Activated CD4-positive, alpha-beta T cell treated with anti-CD3 and anti-CD28 coated beads, Interleukin-2, amount 10 ng/mL, durations not matched to agents 24 days and 14 days (primary cell): Measurements from ENCODE around the gene APH1A. TPM values are rescaled to one million over a fixed set of nuclear protein-coding genes. Genes with fewer than 3 reads are reported as not detected.
A peak's percentile ranks its signal among the peaks of the same experiment; 100 is the strongest.
"Not testable (repeated sequence)": the region's sequence is repeated elsewhere in the genome, so short reads cannot be mapped to it uniquely, and the experiment has no call there.

Source experiments
- DNase-seq: peaks from one replicate; pipeline ENCODE4 v3.0.0; 2022
- H3K27ac Mint-ChIP-seq: one replicate; pipeline ENCODE4 v1.8.0; 2022; ENCODE audit warnings: mild to moderate bottlenecking, mixed read lengths
- H3K27me3 Mint-ChIP-seq: one replicate; pipeline ENCODE4 v1.8.0; 2022; ENCODE audit warnings: mixed read lengths
- H3K36me3 Mint-ChIP-seq: one replicate; pipeline ENCODE4 v1.8.0; 2022; ENCODE audit warnings: low read depth, mild to moderate bottlenecking, mixed read lengths
- H3K4me1 Mint-ChIP-seq: one replicate; pipeline ENCODE4 v1.8.0; 2021; ENCODE audit warnings: mixed read lengths
- H3K4me3 Mint-ChIP-seq: one replicate; pipeline ENCODE4 v1.8.0; 2022; ENCODE audit warnings: mild to moderate bottlenecking, moderate library complexity, mixed read lengths
- H3K9me3 Mint-ChIP-seq: one replicate; pipeline ENCODE4 v1.8.0; 2021; ENCODE audit warnings: mixed read lengths
- intact Hi-C: fragments of 100-400 bp; cut with micrococcal nuclease; formaldehyde crosslinking; loops from one replicate; pipeline ENCODE4 v1.15.1; 2023
- total RNA-seq: library from RNA; stranded (reverse); gene quantifications from 2 replicates; pipeline ENCODE4 v1.2.3, GENCODE V29; 2022

Gene APH1A
- total RNA-seq = 101 and 105 TPM in 2 replicates

- Mint-ChIP-seq H3K27me3 (no peaks in the 10 kb centered on the region), H3K4me3 (peak within 1 kb of the TSS; percentile 98), H3K4me1 (peaks cover 31% of the 10 kb centered on the region), H3K36me3 (peaks cover 31% of the 10 kb centered on the region), H3K27ac (peak within 1 kb of the TSS; percentile 96), H3K9me3 (no peaks in the 10 kb centered on the region)
- intact Hi-C loops = loop anchor here (1.0 to 2.0 kb wide), 6 partner anchors 14 to 360 kb away; partner anchors contain the start of genes ANP32E, ENSA, MRPS21 and TARS2
- DNase-seq = peak; percentile 98
These were observed at the start of gene APH1A for GRCh38 chr1:150268705-150269403. Gene APH1A, minus strand, starts transcription at chr1:150269016. Its CDS starts 206 bp downstream, at chr1:150268810.

- intact Hi-C loops, H3K27me3 Mint-ChIP-seq, H3K36me3 Mint-ChIP-seq, H3K9me3 Mint-ChIP-seq, H3K4me1 Mint-ChIP-seq, DNase-seq, H3K4me3 Mint-ChIP-seq, H3K27ac Mint-ChIP-seq: not testable (repeated sequence)
These were observed 45.9 kb upstream of the APH1A start for GRCh38 chr1:150314691-150315090.

GRCh38 chr1:150311762-150312161, 42.9 kb upstream of the APH1A start:
- intact Hi-C loops = no loop called here
- no peak for DNase-seq
- H3K4me1 Mint-ChIP-seq = no peaks in the 10 kb centered on the region
- no peaks in the 10 kb centered on the region for H3K9me3 Mint-ChIP-seq
- no peaks in the 10 kb centered on the region for H3K27me3 Mint-ChIP-seq
- peaks cover 13% of the 10 kb centered on the region for H3K36me3 Mint-ChIP-seq
- no peak overlapping the region for H3K4me3 Mint-ChIP-seq
- H3K27ac Mint-ChIP-seq = no peak overlapping the region

- Mint-ChIP-seq H3K4me3 (no peak overlapping the region), H3K27me3 (no peaks in the 10 kb centered on the region), H3K27ac (no peak overlapping the region), H3K36me3 (peaks cover 16% of the 10 kb centered on the region), H3K9me3 (no peaks in the 10 kb centered on the region), H3K4me1 (no peaks in the 10 kb centered on the region)
- intact Hi-C loops = no loop called here
- no peak for DNase-seq
These were observed 41.1 kb upstream of the APH1A start for GRCh38 chr1:150309758-150310508.

- peaks cover 18% of the 10 kb centered on the region for H3K36me3 Mint-ChIP-seq
- H3K4me3 Mint-ChIP-seq, H3K27ac Mint-ChIP-seq, DNase-seq, intact Hi-C loops, H3K9me3 Mint-ChIP-seq, H3K27me3 Mint-ChIP-seq, H3K4me1 Mint-ChIP-seq: not testable (repeated sequence)
These were observed 39.8 kb upstream of the APH1A start for GRCh38 chr1:150308585-150308984.

GRCh38 chr1:150302902-150303301, 34.1 kb upstream of the APH1A start:
- H3K27ac Mint-ChIP-seq = no peak overlapping the region
- H3K36me3 Mint-ChIP-seq = peaks cover 40% of the 10 kb centered on the region
- no peak for DNase-seq
- H3K9me3 Mint-ChIP-seq = no peaks in the 10 kb centered on the region
- peaks cover 11% of the 10 kb centered on the region for H3K4me1 Mint-ChIP-seq
- H3K27me3 Mint-ChIP-seq = no peaks in the 10 kb centered on the region
- H3K4me3 Mint-ChIP-seq = no peak overlapping the region
- intact Hi-C loops = no loop called here

- Mint-ChIP-seq H3K4me1 (peaks cover 14% of the 10 kb centered on the region), H3K36me3 (peaks cover 42% of the 10 kb centered on the region)
- intact Hi-C loops = no loop called here
These were observed 33.5 kb upstream of the APH1A start for GRCh38 chr1:150302338-150302737.

GRCh38 chr1:150299716-150300115, 30.9 kb upstream of the APH1A start:
- Mint-ChIP-seq H3K27me3 (no peaks in the 10 kb centered on the region), H3K36me3 (peaks cover 55% of the 10 kb centered on the region), H3K27ac (no peak overlapping the region), H3K9me3 (no peaks in the 10 kb centered on the region), H3K4me1 (peaks cover 28% of the 10 kb centered on the region), H3K4me3 (no peak overlapping the region)
- intact Hi-C loops = no loop called here
- no peak for DNase-seq

More at GRCh38 chr1:150302338-150302737, 33.5 kb upstream of the APH1A start:
- Mint-ChIP-seq H3K9me3 (no peaks in the 10 kb centered on the region), H3K27me3 (no peaks in the 10 kb centered on the region), H3K4me3 (no peak overlapping the region), H3K27ac (no peak overlapping the region)
- no peak for DNase-seq

- Mint-ChIP-seq H3K4me1 (peaks cover 24% of the 10 kb centered on the region), H3K9me3 (no peaks in the 10 kb centered on the region), H3K4me3 (peak overlapping the region; percentile 61), H3K36me3 (peaks cover 39% of the 10 kb centered on the region), H3K27me3 (no peaks in the 10 kb centered on the region), H3K27ac (no peak overlapping the region)
- intact Hi-C loops = no loop called here
- no peak for DNase-seq
These were observed 26.7 kb upstream of the APH1A start for GRCh38 chr1:150295476-150295875.

GRCh38 chr1:150293433-150294253, 24.8 kb upstream of the APH1A start, which contains the start of gene MRPS21:
Gene MRPS21, plus strand, starts transcription at chr1:150293861. Its CDS starts 506 bp downstream, at chr1:150294367.
- peak within 1 kb of the TSS; percentile 94 for H3K4me3 Mint-ChIP-seq
- no peaks in the 10 kb centered on the region for H3K9me3 Mint-ChIP-seq
- peaks cover 26% of the 10 kb centered on the region for H3K4me1 Mint-ChIP-seq
- peaks cover 31% of the 10 kb centered on the region for H3K36me3 Mint-ChIP-seq
- intact Hi-C loops = loop anchor here (1.0 to 2.0 kb wide), 4 partner anchors 11 to 71 kb away; partner anchors contain the start of genes APH1A, CIART and RPRD2
- no peaks in the 10 kb centered on the region for H3K27me3 Mint-ChIP-seq
- peak within 1 kb of the TSS; percentile 97 for H3K27ac Mint-ChIP-seq
- DNase-seq = peak; percentile 97

GRCh38 chr1:150288822-150289221, 20.0 kb upstream of the APH1A start:
- no peak for DNase-seq
- Mint-ChIP-seq H3K4me1 (peaks cover 10% of the 10 kb centered on the region), H3K27ac (no peak overlapping the region), H3K4me3 (no peak overlapping the region), H3K27me3 (no peaks in the 10 kb centered on the region), H3K9me3 (no peaks in the 10 kb centered on the region), H3K36me3 (peaks cover 4% of the 10 kb centered on the region)
- intact Hi-C loops = no loop called here

- intact Hi-C loops = no loop called here
- no peaks in the 10 kb centered on the region for H3K9me3 Mint-ChIP-seq
- H3K27ac Mint-ChIP-seq = no peak overlapping the region
- no peak overlapping the region for H3K4me3 Mint-ChIP-seq
- no peak for DNase-seq
- peaks cover 4% of the 10 kb centered on the region for H3K36me3 Mint-ChIP-seq
- peaks cover 8% of the 10 kb centered on the region for H3K4me1 Mint-ChIP-seq
- no peaks in the 10 kb centered on the region for H3K27me3 Mint-ChIP-seq
These were observed 19.6 kb upstream of the APH1A start for GRCh38 chr1:150288382-150288781.

GRCh38 chr1:150283260-150283659, 14.4 kb upstream of the APH1A start:
- intact Hi-C loops = loop anchor here (5.0 kb wide), 1 partner anchor 46 kb away; the partner anchor contains the start of gene ANP32E
- Mint-ChIP-seq H3K36me3 (peaks cover 4% of the 10 kb centered on the region), H3K9me3 (no peaks in the 10 kb centered on the region), H3K4me3 (peak overlapping the region; percentile 63), H3K27me3 (peaks cover 6% of the 10 kb centered on the region), H3K4me1 (peaks cover 23% of the 10 kb centered on the region), H3K27ac (peak overlapping the region; percentile 5)
- DNase-seq = no peak
